Fibroblast of pulmonary artery (primary cell): ENCODE data around the gene TTC28.
"Not testable (repeated sequence)": the region's sequence is repeated elsewhere in the genome, so short reads cannot be mapped to it uniquely, and the experiment has no call there.

Experiments
- DNase-seq: peaks from one replicate; pipeline ENCODE4 v3.0.0-alpha.2; 2010; ENCODE audit warnings: low read depth
- H3K4me3 ChIP-seq: replicated peaks from 2 replicates; pipeline ENCODE4 v1.5.1; 2011; ENCODE audit warnings: low read depth, mild to moderate bottlenecking, control low read depth, low read length, moderate library complexity
- TF ChIP-seq, protein P1 (sequence below): IDR thresholded peaks from 2 replicates; pipeline ENCODE4 v1.5.1; 2011; ENCODE audit warnings: mild to moderate bottlenecking, control low read depth, low read length, inconsistent platforms; ENCODE audit errors: missing control alignments

The TTC28 gene

GRCh38 chr22:28366856-28367255, 312.8 kb downstream of the TTC28 start:
- DNase-seq = no peak
- TF ChIP-seq, protein P1, sequence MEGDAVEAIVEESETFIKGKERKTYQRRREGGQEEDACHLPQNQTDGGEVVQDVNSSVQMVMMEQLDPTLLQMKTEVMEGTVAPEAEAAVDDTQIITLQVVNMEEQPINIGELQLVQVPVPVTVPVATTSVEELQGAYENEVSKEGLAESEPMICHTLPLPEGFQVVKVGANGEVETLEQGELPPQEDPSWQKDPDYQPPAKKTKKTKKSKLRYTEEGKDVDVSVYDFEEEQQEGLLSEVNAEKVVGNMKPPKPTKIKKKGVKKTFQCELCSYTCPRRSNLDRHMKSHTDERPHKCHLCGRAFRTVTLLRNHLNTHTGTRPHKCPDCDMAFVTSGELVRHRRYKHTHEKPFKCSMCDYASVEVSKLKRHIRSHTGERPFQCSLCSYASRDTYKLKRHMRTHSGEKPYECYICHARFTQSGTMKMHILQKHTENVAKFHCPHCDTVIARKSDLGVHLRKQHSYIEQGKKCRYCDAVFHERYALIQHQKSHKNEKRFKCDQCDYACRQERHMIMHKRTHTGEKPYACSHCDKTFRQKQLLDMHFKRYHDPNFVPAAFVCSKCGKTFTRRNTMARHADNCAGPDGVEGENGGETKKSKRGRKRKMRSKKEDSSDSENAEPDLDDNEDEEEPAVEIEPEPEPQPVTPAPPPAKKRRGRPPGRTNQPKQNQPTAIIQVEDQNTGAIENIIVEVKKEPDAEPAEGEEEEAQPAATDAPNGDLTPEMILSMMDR = no peak
- H3K4me3 ChIP-seq = no peak overlapping the region

DNA sequence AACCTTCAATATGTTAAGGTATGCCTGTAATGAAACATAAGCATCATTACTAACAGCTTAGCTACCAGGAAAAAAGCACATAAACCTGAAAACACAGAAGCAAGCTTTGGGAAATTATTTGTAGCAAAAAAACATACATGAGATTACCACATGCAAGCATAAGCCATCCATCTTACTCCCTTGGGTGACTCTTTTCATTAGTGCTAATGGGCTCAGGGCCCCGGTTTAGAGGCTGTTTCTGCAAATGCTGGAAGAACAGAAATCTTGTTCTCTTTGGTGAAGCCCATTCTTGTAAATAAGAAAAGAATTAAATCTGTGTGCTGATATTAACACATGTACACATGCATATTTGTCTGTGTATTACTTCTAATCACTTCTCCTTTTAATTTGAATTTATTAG, 314.3 kb downstream of the TTC28 start:
- TF ChIP-seq, protein P1 = no peak
- no peak overlapping the region for H3K4me3 ChIP-seq
- no peak for DNase-seq

- not testable (repeated sequence) for DNase-seq, H3K4me3 ChIP-seq
These were observed 315.5 kb downstream of the TTC28 start for GRCh38 chr22:28364105-28364504.

DNA sequence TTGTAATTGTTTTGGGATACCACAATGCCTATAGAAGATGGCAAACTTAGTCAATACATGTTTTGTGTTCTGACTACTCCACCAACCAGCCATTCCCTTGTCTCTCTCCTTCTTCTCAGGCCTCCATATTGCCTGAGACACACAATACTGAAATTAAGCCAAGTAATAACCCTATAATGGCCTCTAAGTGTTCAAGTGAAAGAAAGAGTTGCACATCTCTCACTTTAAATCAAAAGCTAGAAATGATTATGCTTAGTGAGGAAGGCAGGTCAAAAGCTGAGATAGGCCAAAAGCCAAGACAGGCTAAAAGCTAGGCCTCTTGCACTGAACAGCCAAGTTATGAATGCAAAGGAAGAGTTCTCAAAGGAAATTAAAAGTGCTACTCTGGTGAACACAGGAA, 318.7 kb downstream of the TTC28 start:
- TF ChIP-seq, protein P1 = no peak

GRCh38 chr22:28358312-28358711, 321.3 kb downstream of the TTC28 start:
- H3K4me3 ChIP-seq = no peak overlapping the region
- TF ChIP-seq, protein P1 = no peak
- no peak for DNase-seq

More for the DNA sequence above, 318.7 kb downstream of the TTC28 start:
- H3K4me3 ChIP-seq = no peak overlapping the region
- DNase-seq = no peak

- TF ChIP-seq, protein P1 = no peak
- DNase-seq = no peak
- H3K4me3 ChIP-seq = no peak overlapping the region
These were observed 322.4 kb downstream of the TTC28 start for GRCh38 chr22:28357193-28357592.

- no peak for DNase-seq
- H3K4me3 ChIP-seq = no peak overlapping the region
- TF ChIP-seq, protein P1 = no peak
These were observed 328.2 kb downstream of the TTC28 start for GRCh38 chr22:28351476-28351875.
